OCI-LY7 (cell line): ENCODE measurements around the gene PPARGC1A. TPM values are rescaled to one million over a fixed set of nuclear protein-coding genes. Genes with fewer than 3 reads are reported as not detected.

ENCODE experiments used
- BruUV-seq: library from RNA; stranded (reverse); fragments of 400-500 nt; replicated peaks from 2 replicates; lab custom pipeline; 2021; lab: Mats Ljungman, UMichigan
- CTCF ChIA-PET: fragments of 300-600 bp; sonication (Branson Sonifier 250); formaldehyde crosslinking; loops from one replicate; lab custom pipeline; 2022; ENCODE audit warnings: antibody characterized with exemption; ENCODE audit not compliant: unreplicated experiment; lab: Charles Lee
- POLR2A ChIA-PET: fragments of 300-600 bp; sonication (Branson Sonifier 250); formaldehyde crosslinking; loops from one replicate; lab custom pipeline; 2022; ENCODE audit warnings: antibody characterized with exemption; lab: Charles Lee
- DNase-seq: peaks from one replicate; pipeline ENCODE4 v3.0.0-alpha.2; 2015; ENCODE audit warnings: low spot score
- H2AFZ ChIP-seq: fragments of 200-600 bp; sonication (generic), shearing (Covaris generic); 2 replicates; pipeline ENCODE4 v1.6.1; 2014; ENCODE audit warnings: mild to moderate bottlenecking, antibody characterized with exemption, low read length, moderate library complexity
- H3K27ac ChIP-seq: fragments of 200-600 bp; sonication (generic); 2 replicates; pipeline ENCODE4 v1.5.1; 2014; ENCODE audit warnings: mixed run types, low read depth, mild to moderate bottlenecking, moderate library complexity, low read length, inconsistent platforms; ENCODE audit not compliant: poor library complexity, severe bottlenecking
- H3K36me3 ChIP-seq: fragments of 200-600 bp; sonication (generic); 2 replicates; pipeline ENCODE4 v1.6.1; 2014; ENCODE audit warnings: mild to moderate bottlenecking, antibody characterized with exemption, low read length, moderate library complexity, mixed read lengths; ENCODE audit not compliant: insufficient read depth
- H3K4me1 ChIP-seq: fragments of 200-600 bp; sonication (generic); 2 replicates; pipeline ENCODE4 v1.5.1; 2014; ENCODE audit warnings: mild to moderate bottlenecking, low read length; ENCODE audit not compliant: insufficient read depth, poor library complexity, severe bottlenecking
- H3K4me2 ChIP-seq: fragments of 200-600 bp; sonication (generic); 2 replicates; pipeline ENCODE4 v1.6.1; 2014; ENCODE audit warnings: mild to moderate bottlenecking, low read length
- H3K4me3 ChIP-seq: fragments of 200-600 bp; sonication (generic); 2 replicates; pipeline ENCODE4 v1.5.1; 2014; ENCODE audit warnings: mild to moderate bottlenecking, low read depth, low read length; ENCODE audit not compliant: poor library complexity, severe bottlenecking
- H3K79me2 ChIP-seq: fragments of 200-600 bp; sonication (generic); 2 replicates; pipeline ENCODE4 v1.6.1; 2016; ENCODE audit warnings: low read depth, mild to moderate bottlenecking, low read length, moderate library complexity, mixed read lengths; ENCODE audit not compliant: insufficient read depth
- H3K9me2 ChIP-seq: fragments of 200-600 bp; sonication (generic); 2 replicates; pipeline ENCODE4 v1.6.1; 2016; ENCODE audit warnings: mild to moderate bottlenecking, low read length, mixed read lengths; ENCODE audit not compliant: insufficient read depth
- H3K9me3 ChIP-seq: fragments of 200-600 bp; sonication (generic); 2 replicates; pipeline ENCODE4 v1.6.1; 2014; ENCODE audit warnings: mild to moderate bottlenecking, mixed run types, low read length, mixed read lengths
- H4K20me1 ChIP-seq: fragments of 200-600 bp; sonication (generic); 2 replicates; pipeline ENCODE4 v1.6.1; 2014; ENCODE audit warnings: mild to moderate bottlenecking, antibody characterized with exemption, low read length, moderate library complexity, mixed read lengths; ENCODE audit not compliant: insufficient read depth
- CTCF ChIP-seq: fragments of 200-600 bp; sonication (generic); conservative IDR thresholded peaks from 2 replicates; pipeline ENCODE4 v1.5.1; 2014; ENCODE audit warnings: mild to moderate bottlenecking, antibody characterized with exemption, low read length, moderate library complexity, mixed read lengths
- EZH2phosphoT487 ChIP-seq: fragments of 200-600 bp; sonication (generic); IDR thresholded peaks from 2 replicates; pipeline ENCODE4 v1.6.1; 2018; ENCODE audit warnings: low read depth, borderline replicate concordance, mild to moderate bottlenecking, mixed run types, antibody characterized with exemption, low read length, moderate library complexity, mixed read lengths
- intact Hi-C: fragments of 100-400 bp; cut with micrococcal nuclease; formaldehyde crosslinking; loops from one replicate; pipeline ENCODE4 v1.10.0; 2022; ENCODE audit not compliant: unreplicated experiment
- total RNA-seq, 2 experiments: library from RNA; depleted of rRNA in 1 of 2; stranded (reverse); fragments of >200 nt in 1 of 2; shearing (Covaris generic) in 1 of 2; gene quantifications; 2 replicates each; pipeline ENCODE4 v1.2.3, GENCODE V29; 2014 to 2022

Gene PPARGC1A
- total RNA-seq, 2 experiments from 2014 or later = 0.40 TPM; not detected in 1

- H3K4me2 ChIP-seq = no peak overlapping the region
- no peaks in the 10 kb centered on the region for H3K9me2 ChIP-seq
- intact Hi-C loops = no loop called here
- POLR2A ChIA-PET = interaction anchor here (1.1 to 1.4 kb wide), 2 partner anchors 16 to 160 kb away, joined by 3 to 7 read pairs; no protein-coding TSS in a partner anchor
- H3K36me3 ChIP-seq = no peaks in the 10 kb centered on the region
- DNase-seq = no peak
- H3K4me1 ChIP-seq = no peaks in the 10 kb centered on the region
- BruUV-seq = no TSS peak
- TF ChIP-seq CTCF = no peak
- CTCF ChIA-PET = no interaction called here
- no peak overlapping the region for H2AFZ ChIP-seq
- H3K9me3 ChIP-seq = no peaks in the 10 kb centered on the region
- no peaks in the 10 kb centered on the region for H4K20me1 ChIP-seq
- no peak overlapping the region for H3K4me3 ChIP-seq
- H3K27ac ChIP-seq = no peak overlapping the region
- H3K79me2 ChIP-seq = no peaks in the 10 kb centered on the region
These were observed 15.3 kb downstream of the PPARGC1A start for GRCh38 chr4:23874536-23874901.

GRCh38 chr4:23873717-23874535 lies 15.9 kb downstream of the PPARGC1A start:
- no peaks in the 10 kb centered on the region for H3K36me3 ChIP-seq
- no peak for DNase-seq
- H3K9me3 ChIP-seq = no peaks in the 10 kb centered on the region
- ChIA-PET CTCF (no interaction called here), POLR2A (interaction anchor here (1.1 to 1.3 kb wide), 2 partner anchors 17 to 33 kb away, joined by 3 to 7 read pairs; no protein-coding TSS in a partner anchor)
- no peaks in the 10 kb centered on the region for H3K9me2 ChIP-seq
- H2AFZ ChIP-seq = no peak overlapping the region
- TF ChIP-seq EZH2phosphoT487 (no peak), CTCF (no peak)
- no peak overlapping the region for H3K27ac ChIP-seq
- no peaks in the 10 kb centered on the region for H3K4me1 ChIP-seq
- H4K20me1 ChIP-seq = no peaks in the 10 kb centered on the region
- no peak overlapping the region for H3K4me3 ChIP-seq
- H3K4me2 ChIP-seq = no peak overlapping the region
- intact Hi-C loops = no loop called here
- no TSS peak for BruUV-seq
- H3K79me2 ChIP-seq = no peaks in the 10 kb centered on the region

GRCh38 chr4:23871426-23871825 lies 18.4 kb downstream of the PPARGC1A start:
- no peaks in the 10 kb centered on the region for H3K9me2 ChIP-seq
- no peaks in the 10 kb centered on the region for H3K36me3 ChIP-seq
- no peaks in the 10 kb centered on the region for H3K4me1 ChIP-seq
- CTCF ChIA-PET = no interaction called here
- H3K9me3 ChIP-seq = no peaks in the 10 kb centered on the region
- H4K20me1 ChIP-seq = no peaks in the 10 kb centered on the region
- BruUV-seq = no TSS peak
- TF ChIP-seq CTCF = no peak
- no peak overlapping the region for H3K4me3 ChIP-seq
- POLR2A ChIA-PET = no interaction called here
- intact Hi-C loops = no loop called here
- H3K27ac ChIP-seq = no peak overlapping the region
- H3K79me2 ChIP-seq = no peaks in the 10 kb centered on the region
- H3K4me2 ChIP-seq = no peak overlapping the region
- no peak overlapping the region for H2AFZ ChIP-seq
- DNase-seq = no peak
